Mesendoderm (in vitro differentiated cells): ENCODE results near the gene LGALS4.
A peak's percentile ranks its signal among the peaks of the same experiment; 100 is the strongest.
"Not testable (repeated sequence)": the region's sequence is repeated elsewhere in the genome, so short reads cannot be mapped to it uniquely, and the experiment has no call there.

ENCODE experiments used
- DNase-seq: peaks from one replicate; pipeline ENCODE4 v3.0.0; 2013
- H2AK5ac ChIP-seq: 2 replicates; pipeline ENCODE4 v1.6.1; 2013; ENCODE audit warnings: low read length, inconsistent platforms
- H2BK120ac ChIP-seq: 2 replicates; pipeline ENCODE4 v1.6.1; 2013; ENCODE audit warnings: low read depth, mild to moderate bottlenecking, low read length, moderate library complexity, mixed read lengths
- H2BK15ac ChIP-seq: replicated peaks from 2 replicates; pipeline ENCODE4 v1.6.1; 2013; ENCODE audit warnings: low read depth, mild to moderate bottlenecking, moderate library complexity
- H2BK5ac ChIP-seq: 2 replicates; pipeline ENCODE4 v1.6.1; 2013; ENCODE audit warnings: low read length, inconsistent platforms
- H3K18ac ChIP-seq: 2 replicates; pipeline ENCODE4 v1.6.1; 2013; ENCODE audit warnings: mild to moderate bottlenecking, low read length, mixed read lengths
- H3K23ac ChIP-seq: one replicate; pipeline ENCODE4 v1.6.1; 2013; ENCODE audit warnings: low read length
- H3K27ac ChIP-seq: 2 replicates; pipeline ENCODE4 v1.5.1; 2013; ENCODE audit warnings: low read depth, mild to moderate bottlenecking, inconsistent platforms, low read length, moderate library complexity
- H3K27me3 ChIP-seq: 2 replicates; pipeline ENCODE4 v1.6.1; 2013; ENCODE audit warnings: low read length, control low read depth, mild to moderate bottlenecking, inconsistent platforms; ENCODE audit not compliant: insufficient read depth, poor library complexity
- H3K36me3 ChIP-seq: 2 replicates; pipeline ENCODE4 v1.6.1; 2013; ENCODE audit warnings: low read length, inconsistent platforms; ENCODE audit not compliant: control insufficient read depth, insufficient read depth
- H3K4ac ChIP-seq: one replicate; pipeline ENCODE4 v1.6.1; 2013; ENCODE audit warnings: low read depth, mild to moderate bottlenecking, low read length, moderate library complexity
- H3K4me1 ChIP-seq: 2 replicates; pipeline ENCODE4 v1.6.1; 2013; ENCODE audit warnings: low read depth, low read length, inconsistent platforms; ENCODE audit not compliant: control insufficient read depth
- H3K4me2 ChIP-seq: 2 replicates; pipeline ENCODE4 v1.6.1; 2013; ENCODE audit warnings: low read length
- H3K4me3 ChIP-seq: 2 replicates; pipeline ENCODE4 v1.5.1; 2013; ENCODE audit warnings: mild to moderate bottlenecking, low read length
- H3K56ac ChIP-seq: one replicate; pipeline ENCODE4 v1.6.1; 2013; ENCODE audit warnings: low read length
- H3K79me1 ChIP-seq: 2 replicates; pipeline ENCODE4 v1.6.1; 2013; ENCODE audit warnings: low read length, inconsistent platforms
- H3K79me2 ChIP-seq: 2 replicates; pipeline ENCODE4 v1.6.1; 2013; ENCODE audit warnings: mild to moderate bottlenecking, low read length; ENCODE audit not compliant: control insufficient read depth, insufficient read depth
- H3K9ac ChIP-seq: 2 replicates; pipeline ENCODE4 v1.6.1; 2013; ENCODE audit warnings: low read length, inconsistent platforms
- H4K5ac ChIP-seq: one replicate; pipeline ENCODE4 v1.6.1; 2013; ENCODE audit warnings: low read length
- H4K8ac ChIP-seq: one replicate; pipeline ENCODE4 v1.6.1; 2013; ENCODE audit warnings: low read depth, mild to moderate bottlenecking, control low read depth, low read length, moderate library complexity
- WGBS: extraction: QIAGEN DNeasy Blood & Tissue Kit; methylation state at CpG from one replicate; pipeline ENCODE4 v1.1.7; 2013; ENCODE audit warnings: low lambda C conversion rate, missing lambda C conversion rate; ENCODE audit not compliant: insufficient coverage; ENCODE audit errors: extremely low coverage; 5-methylcytosine and 5-hydroxymethylcytosine counted together

LGALS4 gene

DNA sequence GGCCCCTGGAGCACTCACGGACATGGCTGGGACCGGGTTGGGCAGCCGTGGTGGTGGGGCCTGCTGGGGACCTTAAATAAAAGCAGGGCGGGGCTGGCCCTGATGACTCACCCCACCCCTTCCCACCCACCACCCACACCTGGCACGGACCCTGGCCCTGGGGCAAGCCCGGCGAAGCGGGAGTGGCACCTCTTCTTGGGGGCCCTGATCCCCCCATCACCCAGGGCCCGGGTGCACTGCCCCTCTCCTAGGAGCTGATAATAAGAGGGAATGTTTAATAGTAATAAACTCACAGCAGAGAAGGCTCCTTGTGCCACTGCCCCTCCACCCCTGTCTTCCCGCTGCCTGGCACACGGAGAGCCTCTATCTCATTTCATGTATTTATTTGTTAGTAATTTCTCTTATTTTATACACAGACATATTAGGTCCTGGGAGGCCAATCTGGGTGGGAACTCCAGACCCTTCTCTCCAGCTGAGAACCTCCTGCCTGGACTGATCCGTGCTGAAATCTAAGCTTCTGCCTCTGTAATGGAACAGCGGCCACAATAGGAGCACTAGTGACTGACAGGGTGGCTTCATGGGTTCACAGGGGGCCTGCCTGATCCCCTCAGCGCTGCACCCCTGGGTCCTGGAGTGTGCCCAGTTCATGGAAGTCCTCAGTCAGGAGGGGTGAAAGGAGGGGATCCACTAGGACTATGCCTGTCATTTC lies 39.1 kb downstream of the LGALS4 start, which contains the start of gene LGALS7:
LGALS7 (minus strand) TSS at position 49 of the 709 bp plus-strand sequence; CDS start at position 24, 25 bp downstream.
- Histone ChIP-seq H2BK120ac (no peak within 1 kb of the TSS), H3K4me1 (no peaks in the 10 kb centered on the region), H2BK15ac (no peak within 1 kb of the TSS), H3K23ac (no peak within 1 kb of the TSS), H3K4me2 (no peak within 1 kb of the TSS), H3K27me3 (no peaks in the 10 kb centered on the region), H3K18ac (no peak within 1 kb of the TSS), H3K79me1 (no peaks in the 10 kb centered on the region), H4K5ac (no peak within 1 kb of the TSS), H2BK5ac (no peak within 1 kb of the TSS), H3K36me3 (no peaks in the 10 kb centered on the region), H4K8ac (no peak within 1 kb of the TSS), H3K4me3 (no peak within 1 kb of the TSS), H3K27ac (no peak within 1 kb of the TSS), H3K9ac (no peak within 1 kb of the TSS), H2AK5ac (no peak within 1 kb of the TSS), H3K56ac (no peak within 1 kb of the TSS), H3K79me2 (no peaks in the 10 kb centered on the region), H3K4ac (no peak within 1 kb of the TSS)
- WGBS = no CpG with 5 or more reads among the region's 14 CpGs
- DNase-seq = no peak

DNA sequence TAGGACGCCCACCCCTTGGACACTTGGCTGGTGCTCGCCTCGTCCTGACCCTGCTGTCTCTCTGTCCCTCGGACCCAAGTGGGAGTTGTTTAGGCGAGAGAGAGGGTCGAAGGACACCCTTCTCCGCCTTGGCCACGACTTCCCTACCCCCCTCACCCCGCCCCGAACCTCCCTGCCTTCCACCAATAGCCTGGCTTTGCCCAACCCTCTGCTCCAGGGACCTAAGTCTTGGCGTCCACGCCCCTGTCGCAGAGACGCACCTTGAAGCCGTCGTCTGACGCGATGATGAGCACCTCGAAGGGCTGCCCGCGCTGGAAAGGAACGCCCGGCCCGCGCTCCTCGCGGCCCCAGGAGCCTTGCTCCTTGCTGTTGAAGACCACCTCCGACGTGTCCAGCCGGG lies 41.2 kb downstream of the LGALS4 start:
- H3K23ac ChIP-seq, H2BK120ac ChIP-seq, H3K79me2 ChIP-seq, H3K79me1 ChIP-seq, H3K4me2 ChIP-seq, H2AK5ac ChIP-seq, H3K4me1 ChIP-seq, H3K9ac ChIP-seq, H3K27ac ChIP-seq, H3K36me3 ChIP-seq, H2BK5ac ChIP-seq, H3K56ac ChIP-seq, H3K4ac ChIP-seq, H4K5ac ChIP-seq, H3K18ac ChIP-seq, H2BK15ac ChIP-seq, H3K4me3 ChIP-seq, H3K27me3 ChIP-seq, DNase-seq, H4K8ac ChIP-seq: not testable (repeated sequence)
- WGBS = no CpG with 5 or more reads among the region's 30 CpGs

DNA sequence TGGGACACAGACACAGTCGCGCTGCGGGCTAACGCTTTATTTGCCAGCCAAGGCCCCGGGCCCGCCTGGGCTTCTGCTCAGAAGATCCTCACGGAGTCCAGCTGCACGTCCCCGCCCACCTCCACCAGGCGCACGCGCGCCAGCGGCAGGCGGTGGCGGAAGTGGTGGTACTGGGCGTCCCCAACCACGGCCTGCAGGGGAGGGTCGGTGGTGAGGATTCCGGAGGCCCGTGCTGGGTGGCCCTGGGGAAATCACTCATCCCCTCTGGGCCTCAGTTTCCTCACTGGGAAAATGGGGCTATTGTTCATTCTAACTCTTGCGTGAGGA lies 41.8 kb downstream of the LGALS4 start:
- not testable (repeated sequence) for H3K27ac ChIP-seq, H2AK5ac ChIP-seq, H3K79me1 ChIP-seq, H2BK120ac ChIP-seq, H2BK15ac ChIP-seq, H3K4me1 ChIP-seq, H3K36me3 ChIP-seq, H3K23ac ChIP-seq, H3K4ac ChIP-seq, H3K4me2 ChIP-seq, H3K4me3 ChIP-seq, H3K9ac ChIP-seq, H3K56ac ChIP-seq, H3K18ac ChIP-seq, H4K8ac ChIP-seq, H3K79me2 ChIP-seq, DNase-seq, H2BK5ac ChIP-seq, H3K27me3 ChIP-seq, H4K5ac ChIP-seq
- WGBS = no CpG with 5 or more reads among the region's 22 CpGs

DNA sequence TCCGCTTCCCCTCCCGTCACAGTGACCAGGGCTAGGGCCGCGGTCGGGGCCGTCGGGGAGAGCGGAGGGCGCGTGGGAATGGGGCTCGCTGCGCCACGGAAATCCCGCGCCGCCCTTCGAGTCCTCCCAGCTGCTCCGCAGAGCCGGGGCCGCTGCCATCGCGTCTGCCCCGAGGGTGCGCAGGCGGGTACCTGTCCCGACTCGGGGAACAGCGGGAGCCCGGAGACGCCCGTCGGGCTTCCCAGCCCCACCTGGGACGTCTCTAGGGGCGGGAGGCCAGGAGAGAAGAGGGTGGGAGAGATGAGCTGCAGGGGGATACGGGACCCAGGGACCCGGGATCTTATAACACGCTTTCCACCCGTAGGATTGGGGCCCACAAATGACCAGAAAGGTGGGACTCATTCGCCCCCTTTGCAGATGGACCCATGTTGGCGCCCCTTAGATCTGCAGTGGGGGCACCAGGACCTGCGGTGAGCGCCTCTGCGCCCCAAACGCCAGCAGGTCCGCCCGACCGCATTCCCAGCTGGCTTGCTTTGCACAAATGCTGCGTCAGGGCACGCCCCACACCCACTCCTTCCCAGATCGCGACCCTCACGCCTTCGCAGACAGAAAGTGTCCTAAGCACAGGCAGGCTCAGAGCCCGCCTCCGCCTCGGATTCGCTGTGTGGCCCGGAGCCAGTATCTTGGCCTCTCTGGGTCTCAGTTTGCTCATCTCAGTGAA lies 42.4 kb downstream of the LGALS4 start:
- not testable (repeated sequence) for H4K5ac ChIP-seq, H2BK120ac ChIP-seq, H2BK5ac ChIP-seq, H3K4me1 ChIP-seq, H3K79me1 ChIP-seq, H2BK15ac ChIP-seq, H3K27ac ChIP-seq, H3K23ac ChIP-seq, H3K18ac ChIP-seq, H3K9ac ChIP-seq, H2AK5ac ChIP-seq, H3K36me3 ChIP-seq, H4K8ac ChIP-seq, H3K27me3 ChIP-seq, H3K4me2 ChIP-seq, H3K79me2 ChIP-seq, H3K4ac ChIP-seq, DNase-seq, H3K56ac ChIP-seq, H3K4me3 ChIP-seq
- WGBS = no CpG with 5 or more reads among the region's 58 CpGs

DNA sequence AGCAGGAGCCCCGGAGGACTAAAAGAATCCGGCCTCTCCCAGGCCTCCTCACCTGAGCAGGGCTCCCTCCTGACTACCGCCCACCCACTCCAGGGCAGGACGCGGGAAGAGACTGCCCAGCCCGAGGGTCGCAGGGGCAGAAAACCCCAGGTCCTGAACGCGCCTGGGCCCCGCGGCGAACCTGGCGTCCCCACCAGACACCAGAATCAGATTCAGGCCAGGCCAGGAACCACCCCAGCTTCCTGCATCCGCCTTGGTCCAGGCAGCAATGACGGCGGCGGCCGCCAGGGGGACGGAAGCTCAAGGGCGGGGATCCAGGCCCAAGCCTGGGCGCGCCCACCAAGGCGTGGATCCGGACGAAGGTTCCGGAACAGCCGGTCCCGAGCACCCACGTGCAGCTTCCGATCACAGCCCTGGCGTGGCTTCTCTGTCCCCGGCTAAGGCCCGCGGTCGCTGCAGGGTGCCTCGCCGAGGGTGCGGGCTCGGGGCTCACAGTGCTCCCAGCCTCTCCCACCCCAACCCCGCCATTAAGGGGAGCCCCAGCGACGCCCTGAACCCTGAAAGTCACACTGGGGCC lies 43.0 kb downstream of the LGALS4 start:
- Histone ChIP-seq H4K8ac (no peak overlapping the region), H3K27me3 (no peaks in the 10 kb centered on the region), H3K4ac (no peak overlapping the region), H3K36me3 (no peaks in the 10 kb centered on the region), H3K27ac (no peak overlapping the region), H3K18ac (no peak overlapping the region), H2BK120ac (no peak overlapping the region), H3K4me1 (no peaks in the 10 kb centered on the region), H3K79me1 (no peaks in the 10 kb centered on the region), H3K23ac (no peak overlapping the region), H2BK15ac (no peak overlapping the region), H3K4me3 (no peak overlapping the region), H3K79me2 (no peaks in the 10 kb centered on the region), H4K5ac (no peak overlapping the region), H2AK5ac (no peak overlapping the region), H3K56ac (peak overlapping the region; percentile 63), H2BK5ac (no peak overlapping the region), H3K4me2 (no peak overlapping the region), H3K9ac (peak overlapping the region; percentile 44)
- DNase-seq = peak; percentile 73
- WGBS = no CpG with 5 or more reads among the region's 42 CpGs
